Adrenal gland (tissue), 5 donors: Measurements from ENCODE around the gene PLXNC1.

ENCODE experiments used
- CTCF ChIP-seq, 6 experiments: fragments of 450-650 bp in 4 of 6; fragments of 200-600 bp in 2 of 6; sonication (generic) in 1 of 6; IDR thresholded peaks; 1 replicate in 5 of 6; 2 replicates in 1 of 6; pipeline versions ENCODE4 v1.5.1 to v1.8.0; 2016 to 2021; ENCODE audit warnings: antibody characterized with exemption in 6 of 6, mild to moderate bottlenecking in 2 of 6, moderate library complexity in 1 of 6
- POLR2A ChIP-seq, 2 donors: fragments of 450-650 bp; IDR thresholded peaks; one replicate each; pipeline ENCODE4 v1.6.1; 2017; ENCODE audit warnings: antibody characterized with exemption in 2 of 2, mild to moderate bottlenecking in 2 of 2, moderate library complexity in 1 of 2
- donor health status: DM: no; HTN: no; CAD: no.

DNA sequence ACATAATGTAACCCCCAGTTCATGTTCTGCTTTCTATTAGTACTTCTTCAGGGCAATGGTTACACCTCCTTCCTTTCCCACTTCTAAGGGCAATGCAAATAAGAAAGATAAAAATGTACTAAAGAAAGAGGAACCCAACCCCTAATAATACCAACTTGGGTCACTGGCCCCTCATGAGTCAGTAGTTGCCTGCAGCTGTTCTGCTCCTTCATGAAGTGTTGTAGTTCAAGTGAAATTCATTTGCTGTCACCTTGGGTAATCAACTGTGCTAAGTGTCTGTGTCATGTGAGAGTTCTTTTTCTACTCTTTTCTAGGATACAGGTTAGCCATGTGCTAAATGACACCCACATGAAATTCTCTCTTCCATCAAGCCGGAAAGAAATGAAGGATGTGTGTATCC lies 91.8 kb downstream of the PLXNC1 start:
- TF ChIP-seq CTCF (IDR thresholded peaks at IDR 0.05) = no peak
- TF ChIP-seq POLR2A (IDR thresholded peaks at IDR 0.05) = no peak
